ENCODE data around the gene ITFG2.

GRCh38 chr12:2862876-2863275 lies 50.4 kb downstream of the ITFG2 start:
- TF ChIP-seq CTCF (conservative IDR thresholded peaks at IDR 0.05; ENCODE audit: low read depth in 2 of 2): no peak
- no peak for TF ChIP-seq EZH2 (IDR thresholded peaks at IDR 0.05; ENCODE audit: low read depth, unreplicated experiment)
- no peak for TF ChIP-seq EZH2phosphoT487 (IDR thresholded peaks at IDR 0.05; ENCODE audit: unreplicated experiment)
- no peak for TF ChIP-seq ZNF331 (CRISPR knock-in tag; IDR thresholded peaks at IDR 0.05; ENCODE audit: low read depth)
- TF ChIP-seq REST (IDR thresholded peaks at IDR 0.05; ENCODE audit: unreplicated experiment): no peak
- no peak for TF ChIP-seq POLR2AphosphoS5 (IDR thresholded peaks at IDR 0.05; ENCODE audit: low read depth)
- TF ChIP-seq JUNB (IDR thresholded peaks at IDR 0.05; ENCODE audit: unreplicated experiment): no peak
- no peak for TF ChIP-seq ZNF114 (CRISPR knock-in tag; IDR thresholded peaks at IDR 0.05)
- TF ChIP-seq ETS1 (IDR thresholded peaks at IDR 0.05): no peak
- TF ChIP-seq CREB1 (CRISPR knock-in tag; IDR thresholded peaks at IDR 0.05; ENCODE audit: low read depth): no peak

Measured in GM23338 (cell line).